HEK293T (cell line): ENCODE measurements around the gene CYB5A.

ENCODE experiments used
- CTCF ChIA-PET: fragments of 350-600 bp; formaldehyde crosslinking; extraction: SDS; loops from one replicate; lab custom pipeline; 2021; ENCODE audit warnings: antibody characterized with exemption, inconsistent platforms; lab: Yijun Ruan, JAX
- POLR2A ChIA-PET: fragments of 350-600 bp; formaldehyde crosslinking; extraction: SDS; loops from one replicate; lab custom pipeline; 2020; ENCODE audit warnings: antibody characterized with exemption, inconsistent platforms; lab: Yijun Ruan, JAX
- DNase-seq: peaks from one replicate; pipeline ENCODE4 v3.0.0; 2012; ENCODE audit warnings: mixed read lengths; ENCODE audit errors: extremely low spot score
- ARNT ChIP-seq: fragments of 450-650 bp; IDR thresholded peaks from 2 replicates; pipeline ENCODE4 v1.6.1; 2017; ENCODE audit warnings: mild to moderate bottlenecking
- BHLHE40 ChIP-seq: fragments of 450-650 bp; IDR thresholded peaks from 2 replicates; pipeline ENCODE4 v1.6.1; 2016; ENCODE audit warnings: mild to moderate bottlenecking, moderate library complexity, borderline replicate concordance
- CTBP1 ChIP-seq: fragments of 450-650 bp; IDR thresholded peaks from 2 replicates; pipeline ENCODE4 v1.6.1; 2016; ENCODE audit warnings: borderline replicate concordance
- ELF4 ChIP-seq: fragments of 450-650 bp; IDR thresholded peaks from 2 replicates; pipeline ENCODE4 v1.6.1; 2017; ENCODE audit warnings: antibody characterized with exemption
- FOXA1 ChIP-seq: fragments of 450-650 bp; IDR thresholded peaks from 2 replicates; pipeline ENCODE4 v1.6.1; 2016; ENCODE audit warnings: mild to moderate bottlenecking
- FOXK2 ChIP-seq: fragments of 450-650 bp; IDR thresholded peaks from 2 replicates; pipeline ENCODE4 v1.6.1; 2016; ENCODE audit warnings: mild to moderate bottlenecking
- FOXM1 ChIP-seq: fragments of 450-650 bp; IDR thresholded peaks from 2 replicates; pipeline ENCODE4 v1.6.1; 2017; ENCODE audit warnings: mild to moderate bottlenecking, borderline replicate concordance
- HDGF ChIP-seq: fragments of 450-650 bp; IDR thresholded peaks from 2 replicates; pipeline ENCODE4 v1.6.1; 2017; ENCODE audit warnings: antibody characterized with exemption, borderline replicate concordance
- L3MBTL2 ChIP-seq: fragments of 450-650 bp; conservative IDR thresholded peaks from 2 replicates; pipeline ENCODE4 v1.6.1; 2016; ENCODE audit warnings: mild to moderate bottlenecking
- LEF1 ChIP-seq: fragments of 450-650 bp; IDR thresholded peaks from 2 replicates; pipeline ENCODE4 v1.6.1; 2017; ENCODE audit warnings: mild to moderate bottlenecking, borderline replicate concordance
- NFRKB ChIP-seq: fragments of 450-650 bp; IDR thresholded peaks from 2 replicates; pipeline ENCODE4 v1.6.1; 2016; ENCODE audit warnings: mild to moderate bottlenecking, moderate library complexity
- SP1 ChIP-seq: fragments of 450-650 bp; IDR thresholded peaks from 2 replicates; pipeline ENCODE4 v1.6.1; 2017
- SUZ12 ChIP-seq: fragments of 450-650 bp; IDR thresholded peaks from 2 replicates; pipeline ENCODE4 v1.6.1; 2016; ENCODE audit warnings: mild to moderate bottlenecking
- TARDBP ChIP-seq: fragments of 450-650 bp; IDR thresholded peaks from 2 replicates; pipeline ENCODE4 v1.6.1; 2016
- ZNF384 ChIP-seq: fragments of 450-650 bp; IDR thresholded peaks from 2 replicates; pipeline ENCODE4 v1.6.1; 2016
- TF ChIP-seq, protein P1 (sequence below): fragments of 450-650 bp; IDR thresholded peaks from 2 replicates; pipeline ENCODE4 v1.6.1; 2016

Gene CYB5A, protein sequence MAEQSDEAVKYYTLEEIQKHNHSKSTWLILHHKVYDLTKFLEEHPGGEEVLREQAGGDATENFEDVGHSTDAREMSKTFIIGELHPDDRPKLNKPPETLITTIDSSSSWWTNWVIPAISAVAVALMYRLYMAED

DNA sequence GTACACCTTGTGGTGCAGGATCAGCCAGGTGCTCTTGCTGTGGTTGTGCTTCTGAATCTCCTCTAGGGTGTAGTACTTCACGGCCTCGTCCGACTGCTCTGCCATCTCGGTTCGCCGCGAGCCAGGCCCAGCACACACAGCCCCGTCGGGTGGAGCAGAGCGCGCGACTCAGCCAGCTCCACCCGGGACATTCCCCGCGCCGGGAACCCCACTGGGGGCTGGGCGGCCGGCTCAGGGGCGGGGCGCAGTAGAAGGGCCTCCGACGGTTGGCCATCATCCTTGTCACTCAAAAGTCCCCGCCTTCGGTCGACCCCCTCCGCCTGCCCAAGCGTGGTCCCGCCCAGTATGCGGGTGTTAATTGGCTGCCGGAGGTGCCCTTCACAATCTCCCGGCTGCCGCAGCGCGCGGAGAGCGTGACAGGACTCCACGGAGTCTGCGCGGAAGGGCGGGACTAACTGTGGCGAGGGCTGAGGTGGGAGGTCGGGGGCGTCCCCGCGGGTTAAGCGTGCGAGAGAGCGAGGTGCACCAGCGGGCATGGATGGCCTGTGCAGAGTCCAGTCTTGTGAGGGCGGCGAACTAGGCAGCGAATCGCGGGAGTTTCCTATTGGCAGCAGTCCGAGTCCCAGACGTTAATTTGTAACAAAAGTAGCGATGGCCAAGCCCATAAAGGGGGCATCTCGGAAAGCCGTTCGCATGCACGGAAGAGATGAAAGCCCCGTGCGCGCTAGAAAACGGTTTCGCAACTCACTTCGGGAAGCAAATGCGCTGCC is at the start of gene CYB5A:
Gene CYB5A (minus strand): TSS at position 193 of the 770 bp plus-strand sequence. CDS start 88 bp downstream, at position 105.
- DNase-seq, result peak; percentile 98
- TF ChIP-seq LEF1 (no peak), ARNT (no peak), HDGF (no peak), L3MBTL2 (peak; percentile 70), TARDBP (no peak), ELF4 (no peak), FOXA1 (no peak)
- TF ChIP-seq, protein P1, sequence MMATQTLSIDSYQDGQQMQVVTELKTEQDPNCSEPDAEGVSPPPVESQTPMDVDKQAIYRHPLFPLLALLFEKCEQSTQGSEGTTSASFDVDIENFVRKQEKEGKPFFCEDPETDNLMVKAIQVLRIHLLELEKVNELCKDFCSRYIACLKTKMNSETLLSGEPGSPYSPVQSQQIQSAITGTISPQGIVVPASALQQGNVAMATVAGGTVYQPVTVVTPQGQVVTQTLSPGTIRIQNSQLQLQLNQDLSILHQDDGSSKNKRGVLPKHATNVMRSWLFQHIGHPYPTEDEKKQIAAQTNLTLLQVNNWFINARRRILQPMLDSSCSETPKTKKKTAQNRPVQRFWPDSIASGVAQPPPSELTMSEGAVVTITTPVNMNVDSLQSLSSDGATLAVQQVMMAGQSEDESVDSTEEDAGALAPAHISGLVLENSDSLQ, result peak; percentile 99
- CTCF ChIA-PET, result no interaction called here
- POLR2A ChIA-PET, result no interaction called here

DNA sequence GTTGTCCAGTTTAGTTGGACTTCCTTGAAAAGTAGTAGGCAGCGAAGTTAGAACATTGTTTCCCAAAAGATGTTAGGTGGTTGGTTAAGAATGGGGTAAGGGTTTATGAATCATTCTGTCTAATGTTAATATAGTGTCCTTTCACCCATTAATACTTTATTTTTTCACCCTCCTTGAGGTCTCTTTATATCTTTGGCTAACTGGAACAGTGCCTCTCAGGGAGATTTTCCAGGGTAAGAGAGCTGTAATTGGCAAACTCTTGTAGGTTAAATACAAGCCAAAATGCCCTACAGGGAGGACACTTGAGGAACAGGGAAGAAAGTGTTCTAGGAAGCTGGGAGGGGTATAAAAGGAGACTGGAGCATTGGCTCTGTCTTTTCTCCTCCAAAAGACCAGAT is 46.1 kb upstream of the CYB5A start:
- TF ChIP-seq FOXM1, result no peak
- TF ChIP-seq L3MBTL2, result no peak
- TF ChIP-seq SUZ12, result no peak
- TF ChIP-seq FOXA1, result no peak
- no peak for TF ChIP-seq LEF1
- TF ChIP-seq CTBP1, result no peak
- TF ChIP-seq, protein P1, result no peak
- no peak for TF ChIP-seq FOXK2
- no peak for TF ChIP-seq NFRKB
- no peak for TF ChIP-seq ARNT
- TF ChIP-seq BHLHE40, result no peak
- TF ChIP-seq SP1, result no peak
- TF ChIP-seq ZNF384, result no peak
- no peak for TF ChIP-seq ELF4
- TF ChIP-seq TARDBP, result no peak
- TF ChIP-seq HDGF, result no peak
- POLR2A ChIA-PET, result no interaction called here
- no peak for DNase-seq
- CTCF ChIA-PET, result no interaction called here

DNA sequence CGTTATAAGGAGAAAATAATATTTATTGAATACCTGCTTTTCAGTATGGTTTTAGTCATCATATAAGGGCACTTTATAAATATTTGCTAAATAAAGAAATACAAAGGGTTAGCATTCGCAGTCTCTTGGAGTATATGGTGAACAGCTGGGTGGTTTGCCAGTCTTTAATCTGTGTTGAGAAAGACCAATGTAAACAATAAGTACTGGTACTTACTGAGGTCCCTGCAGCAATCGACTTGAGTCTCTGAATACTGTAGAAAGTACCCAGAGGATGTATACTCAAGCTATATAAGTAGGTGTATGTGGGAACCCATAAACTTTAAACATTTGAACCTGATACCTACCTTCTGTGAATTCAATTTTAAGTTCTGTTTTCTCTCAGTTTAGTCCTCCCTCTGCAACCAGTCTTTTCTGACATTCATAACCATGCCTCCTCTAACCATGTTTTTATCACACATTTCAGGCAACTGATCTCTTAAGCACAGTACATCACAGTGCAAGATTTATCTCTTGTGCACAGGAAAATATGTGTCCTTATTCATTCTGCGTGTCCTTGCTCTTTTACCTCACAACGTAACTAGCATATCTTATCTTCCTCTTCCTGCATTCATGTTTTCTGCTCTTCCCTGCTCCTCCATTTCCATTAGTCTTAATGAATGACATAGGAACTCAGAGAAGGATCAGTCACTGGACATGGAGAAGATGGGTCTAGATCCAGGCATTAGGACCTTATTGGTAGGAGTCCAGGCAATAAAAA is 45.6 kb upstream of the CYB5A start:
- DNase-seq, result no peak
- POLR2A ChIA-PET, result no interaction called here
- CTCF ChIA-PET, result no interaction called here
- TF ChIP-seq LEF1, result no peak
- TF ChIP-seq ARNT, result no peak

DNA sequence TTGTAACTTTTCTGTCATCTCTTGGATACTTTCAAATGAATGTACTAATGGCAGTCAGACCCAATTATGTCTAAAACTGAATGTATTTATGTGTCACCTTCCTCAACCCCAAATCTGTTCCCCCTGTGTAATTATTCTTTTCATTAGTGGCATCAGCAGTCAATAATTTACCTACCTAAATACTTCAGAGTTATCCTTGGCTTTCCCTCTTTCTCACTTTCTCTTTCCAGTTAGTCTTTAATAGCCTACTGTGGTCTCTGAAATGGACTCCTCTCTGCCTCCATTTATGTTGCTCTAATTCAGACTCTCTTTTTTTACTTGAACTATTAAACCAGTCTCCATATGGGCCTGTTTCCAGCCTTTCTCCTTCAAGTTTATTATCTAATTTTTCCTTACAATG is 44.9 kb upstream of the CYB5A start:
- no peak for DNase-seq
- POLR2A ChIA-PET, result no interaction called here
- CTCF ChIA-PET, result no interaction called here
- TF ChIP-seq FOXA1 (no peak), SUZ12 (no peak), FOXM1 (no peak), CTBP1 (no peak), ARNT (no peak), SP1 (no peak), BHLHE40 (no peak), HDGF (no peak), TARDBP (no peak), NFRKB (no peak), ELF4 (no peak), L3MBTL2 (no peak), FOXK2 (no peak), LEF1 (no peak), ZNF384 (no peak)
- TF ChIP-seq, protein P1, result no peak

DNA sequence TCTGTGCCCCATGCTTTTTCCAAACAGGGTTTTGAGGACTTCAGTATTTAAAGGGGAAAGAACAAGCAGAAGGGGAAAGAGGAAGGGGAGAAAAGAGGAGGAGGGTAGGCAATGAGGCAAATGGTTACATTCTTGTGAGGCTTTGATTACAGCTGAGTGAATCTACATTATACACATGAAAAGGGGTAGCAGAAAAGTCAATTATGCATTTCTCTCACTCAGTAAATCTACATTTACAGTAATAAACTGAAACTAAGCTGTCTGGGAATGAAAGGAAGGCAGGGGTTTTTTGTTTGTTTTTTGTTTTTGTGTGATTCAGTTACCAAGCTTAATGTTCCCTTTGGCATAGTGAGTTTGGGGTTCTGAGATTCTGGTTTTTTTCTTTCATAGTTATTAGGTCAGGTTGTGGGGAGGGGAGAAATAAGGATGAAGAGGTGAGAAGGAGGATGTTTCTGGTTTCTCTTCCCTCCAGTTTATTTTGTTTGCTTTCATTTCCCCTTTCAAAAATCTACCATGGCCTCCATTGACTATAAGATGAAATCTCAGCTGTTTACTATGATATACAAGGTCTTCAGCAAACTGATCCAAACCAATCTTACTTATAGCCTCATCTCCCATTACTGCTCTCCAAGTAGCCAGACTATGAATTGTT is 42.6 kb upstream of the CYB5A start:
- POLR2A ChIA-PET, result no interaction called here
- no peak for TF ChIP-seq SUZ12
- no peak for TF ChIP-seq ARNT
- TF ChIP-seq NFRKB, result no peak
- TF ChIP-seq FOXA1, result no peak
- TF ChIP-seq, protein P1, result no peak
- TF ChIP-seq ZNF384, result no peak
- no peak for TF ChIP-seq FOXK2
- no peak for DNase-seq
- CTCF ChIA-PET, result no interaction called here

DNA sequence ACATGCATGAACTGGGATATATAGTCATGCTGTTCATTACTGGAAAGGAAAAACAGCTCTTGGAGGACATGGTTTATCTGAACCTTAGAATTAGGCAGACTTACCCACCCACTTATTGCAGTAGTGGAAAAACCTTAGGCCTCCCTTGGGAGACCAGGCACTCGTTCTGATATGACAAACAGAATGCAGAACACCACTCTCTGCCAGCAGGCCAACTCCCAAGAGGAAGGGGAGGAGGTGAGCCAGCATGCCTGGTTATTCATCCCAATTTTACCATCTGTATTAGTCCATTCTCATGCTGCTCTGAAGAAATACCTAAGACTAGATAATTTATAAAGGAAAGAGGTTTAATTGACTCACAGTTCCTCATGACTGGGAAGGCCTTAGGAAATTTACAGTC is 41.3 kb upstream of the CYB5A start:
- POLR2A ChIA-PET, result no interaction called here
- DNase-seq, result no peak
- CTCF ChIA-PET, result no interaction called here
- TF ChIP-seq ZNF384, result no peak
